CD14-positive monocyte (primary cell): ENCODE measurements around the gene MRPL49. TPM values are rescaled to one million over a fixed set of nuclear protein-coding genes. Genes with fewer than 3 reads are reported as not detected.

Experiments
- DNase-seq, 3 donors: peaks; one replicate each; pipeline ENCODE4 v3.0.0-alpha.2; 2011 to 2022
- H2AFZ ChIP-seq: 2 replicates; pipeline ENCODE4 v1.6.0; 2012; ENCODE audit warnings: mild to moderate bottlenecking, low read depth, low read length, inconsistent platforms; ENCODE audit not compliant: insufficient read depth, poor library complexity, severe bottlenecking
- H3K27ac ChIP-seq, 2 donors: 1 replicate in 1 of 2; 2 replicates in 1 of 2; pipeline ENCODE4 v1.5.1; 2012 to 2013; ENCODE audit warnings: low read length in 2 of 2, control low read depth in 1 of 2, inconsistent platforms in 1 of 2, low read depth in 1 of 2, mild to moderate bottlenecking in 1 of 2
- H3K27me3 ChIP-seq, 2 donors: one replicate each; pipeline versions ENCODE4 v1.6.0 to v1.6.1; 2011 to 2013; ENCODE audit warnings: low read length in 2 of 2; ENCODE audit not compliant: control insufficient read depth in 2 of 2, insufficient read depth in 2 of 2
- H3K36me3 ChIP-seq, 2 donors: replicated peaks in 1 of 2; 1 replicate in 1 of 2; 2 replicates in 1 of 2; pipeline versions ENCODE4 v1.5.1 to v1.6.1; 2012 to 2013; ENCODE audit warnings: low read length in 2 of 2, control low read depth in 1 of 2, inconsistent platforms in 1 of 2, mild to moderate bottlenecking in 1 of 2; ENCODE audit not compliant: insufficient read depth in 2 of 2, control insufficient read depth in 1 of 2
- H3K4me1 ChIP-seq, 2 donors: 1 replicate in 1 of 2; 2 replicates in 1 of 2; pipeline versions ENCODE4 v1.5.1 to v1.6.1; 2012 to 2013; ENCODE audit warnings: low read length in 2 of 2, control low read depth in 1 of 2, inconsistent platforms in 1 of 2, mild to moderate bottlenecking in 1 of 2, moderate library complexity in 1 of 2; ENCODE audit not compliant: insufficient read depth in 2 of 2, control insufficient read depth in 1 of 2
- H3K4me2 ChIP-seq: replicated peaks from 2 replicates; pipeline ENCODE3; 2012; ENCODE audit warnings: low read length, moderate library complexity, mild to moderate bottlenecking; ENCODE audit not compliant: poor library complexity, severe bottlenecking; ENCODE audit errors: extremely low read depth
- H3K4me3 ChIP-seq, 3 experiments: fragments of 200-600 bp in 1 of 3; sonication (generic) in 1 of 3; replicated peaks in 1 of 3; 1 replicate in 2 of 3; 2 replicates in 1 of 3; pipeline ENCODE4 v1.5.1; 2011 to 2013; ENCODE audit warnings: low read length in 3 of 3, mild to moderate bottlenecking in 3 of 3, control low read depth in 2 of 3, low read depth in 2 of 3, inconsistent platforms in 1 of 3, moderate library complexity in 1 of 3
- H3K79me2 ChIP-seq: 2 replicates; pipeline ENCODE4 v1.6.0; 2012; ENCODE audit warnings: mild to moderate bottlenecking, control low read depth, inconsistent platforms, low read length, moderate library complexity; ENCODE audit not compliant: insufficient read depth
- H3K9ac ChIP-seq: 2 replicates; pipeline ENCODE4 v1.6.0; 2017; ENCODE audit warnings: low read length, mild to moderate bottlenecking; ENCODE audit not compliant: insufficient read depth, poor library complexity, severe bottlenecking
- H3K9me3 ChIP-seq, 2 donors: replicated peaks in 1 of 2; 1 replicate in 1 of 2; 2 replicates in 1 of 2; pipeline versions ENCODE4 v1.5.1 to v1.6.1; 2012 to 2013; ENCODE audit warnings: low read length in 2 of 2, control low read depth in 1 of 2; ENCODE audit not compliant: control insufficient read depth in 1 of 2, insufficient read depth in 1 of 2
- H4K20me1 ChIP-seq: 2 replicates; pipeline ENCODE4 v1.6.0; 2012; ENCODE audit warnings: mild to moderate bottlenecking, low read length, control low read depth, moderate library complexity; ENCODE audit not compliant: insufficient read depth
- H3K27ac Mint-ChIP-seq, 7 donors: one replicate each; pipeline ENCODE4 v1.8.0; 2020; ENCODE audit warnings: mild to moderate bottlenecking in 7 of 7, mixed read lengths in 7 of 7, moderate library complexity in 6 of 7, inconsistent platforms in 2 of 7
- H3K27me3 Mint-ChIP-seq, 3 donors: one replicate each; pipeline ENCODE4 v1.8.0; 2021 to 2022; ENCODE audit warnings: low read depth in 3 of 3, mild to moderate bottlenecking in 3 of 3, mixed read lengths in 3 of 3, moderate library complexity in 3 of 3, inconsistent platforms in 1 of 3
- H3K36me3 Mint-ChIP-seq, 2 donors: one replicate each; pipeline ENCODE4 v1.8.0; 2020; ENCODE audit warnings: mixed read lengths in 2 of 2, inconsistent platforms in 1 of 2, mild to moderate bottlenecking in 1 of 2
- H3K4me1 Mint-ChIP-seq: one replicate; pipeline ENCODE4 v1.8.0; 2020; ENCODE audit warnings: mild to moderate bottlenecking, mixed read lengths
- H3K4me3 Mint-ChIP-seq, 2 donors: one replicate each; pipeline ENCODE4 v1.8.0; 2020; ENCODE audit warnings: mild to moderate bottlenecking in 2 of 2, mixed read lengths in 2 of 2, moderate library complexity in 1 of 2
- H3K9me3 Mint-ChIP-seq, 7 donors: one replicate each; pipeline ENCODE4 v1.8.0; 2020 to 2022; ENCODE audit warnings: mixed read lengths in 7 of 7, mild to moderate bottlenecking in 6 of 7, moderate library complexity in 6 of 7, inconsistent platforms in 2 of 7
- WGBS: methylation state at CpG from one replicate; pipeline ENCODE4 v1.1.5; 2013; ENCODE audit warnings: missing lambda C conversion rate; ENCODE audit not compliant: insufficient coverage; 5-methylcytosine and 5-hydroxymethylcytosine counted together
- intact Hi-C, 2 donors: fragments of 100-400 bp; cut with micrococcal nuclease; formaldehyde crosslinking; loops; one replicate each; pipeline versions ENCODE4 v1.15.0 to v1.15.1; 2023
- polyA plus RNA-seq, 3 donors: library from polyadenylated mRNA; depleted of rRNA in 1 of 3; unstranded in 2 of 3; stranded (reverse) in 1 of 3; fragments of 300-500 nt in 2 of 3; fragments of >200 nt in 1 of 3; fragmentation: Illumina TruSeq in 2 of 3; gene quantifications; 1 replicate in 2 of 3; 2 replicates in 1 of 3; pipeline ENCODE4 v1.2.3, GENCODE V29; 2012 to 2021
- TF ChIP-seq, protein P1 (sequence below): fragments of 200-600 bp; IDR thresholded peaks from one replicate; pipeline ENCODE4 v1.8.0; 2022; ENCODE audit warnings: antibody characterized with exemption, mild to moderate bottlenecking

The MRPL49 gene
- polyA plus RNA-seq, 3 donors: 19.8 to 33.9 (median 32.7) TPM

GRCh38 chr11:65124480-65125196 is 2.5 kb downstream of the MRPL49 start:
- H3K27me3 ChIP-seq: no peaks in the 10 kb centered on the region
- Mint-ChIP-seq H3K4me1 (peaks cover 11% of the 10 kb centered on the region), H3K4me3 (no peak overlapping the region), H3K27ac (peak overlapping the region in 1 of 7 donors; percentile 33), H3K36me3 (peaks cover 63 to 75% of the 10 kb centered on the region in 2 donors), H3K27me3 (no peaks in the 10 kb centered on the region), H3K9me3 (no peaks in the 10 kb centered on the region)
- no peak overlapping the region for H3K27ac ChIP-seq
- peaks cover 18 to 25% of the 10 kb centered on the region in 2 donors for H3K4me1 ChIP-seq
- H3K9ac ChIP-seq: no peak overlapping the region
- TF ChIP-seq, protein P1, sequence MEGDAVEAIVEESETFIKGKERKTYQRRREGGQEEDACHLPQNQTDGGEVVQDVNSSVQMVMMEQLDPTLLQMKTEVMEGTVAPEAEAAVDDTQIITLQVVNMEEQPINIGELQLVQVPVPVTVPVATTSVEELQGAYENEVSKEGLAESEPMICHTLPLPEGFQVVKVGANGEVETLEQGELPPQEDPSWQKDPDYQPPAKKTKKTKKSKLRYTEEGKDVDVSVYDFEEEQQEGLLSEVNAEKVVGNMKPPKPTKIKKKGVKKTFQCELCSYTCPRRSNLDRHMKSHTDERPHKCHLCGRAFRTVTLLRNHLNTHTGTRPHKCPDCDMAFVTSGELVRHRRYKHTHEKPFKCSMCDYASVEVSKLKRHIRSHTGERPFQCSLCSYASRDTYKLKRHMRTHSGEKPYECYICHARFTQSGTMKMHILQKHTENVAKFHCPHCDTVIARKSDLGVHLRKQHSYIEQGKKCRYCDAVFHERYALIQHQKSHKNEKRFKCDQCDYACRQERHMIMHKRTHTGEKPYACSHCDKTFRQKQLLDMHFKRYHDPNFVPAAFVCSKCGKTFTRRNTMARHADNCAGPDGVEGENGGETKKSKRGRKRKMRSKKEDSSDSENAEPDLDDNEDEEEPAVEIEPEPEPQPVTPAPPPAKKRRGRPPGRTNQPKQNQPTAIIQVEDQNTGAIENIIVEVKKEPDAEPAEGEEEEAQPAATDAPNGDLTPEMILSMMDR: no peak
- peaks cover 64 to 70% of the 10 kb centered on the region in 2 donors for H3K36me3 ChIP-seq
- intact Hi-C loops: loop anchor here in 1 of 2 donors (5.0 kb wide), 1 partner anchor 207 kb away; the partner anchor contains the start of gene ATG2A
- no peak overlapping the region for H3K4me3 ChIP-seq
- no peaks in the 10 kb centered on the region for H3K9me3 ChIP-seq
- no peak overlapping the region for H3K4me2 ChIP-seq
- H4K20me1 ChIP-seq: peaks cover 25% of the 10 kb centered on the region
- WGBS: 100% methylated on average over 1 of the region's 5 CpGs
- no peak overlapping the region for H2AFZ ChIP-seq
- H3K79me2 ChIP-seq: peaks cover 54% of the 10 kb centered on the region
- no peak for DNase-seq

DNA sequence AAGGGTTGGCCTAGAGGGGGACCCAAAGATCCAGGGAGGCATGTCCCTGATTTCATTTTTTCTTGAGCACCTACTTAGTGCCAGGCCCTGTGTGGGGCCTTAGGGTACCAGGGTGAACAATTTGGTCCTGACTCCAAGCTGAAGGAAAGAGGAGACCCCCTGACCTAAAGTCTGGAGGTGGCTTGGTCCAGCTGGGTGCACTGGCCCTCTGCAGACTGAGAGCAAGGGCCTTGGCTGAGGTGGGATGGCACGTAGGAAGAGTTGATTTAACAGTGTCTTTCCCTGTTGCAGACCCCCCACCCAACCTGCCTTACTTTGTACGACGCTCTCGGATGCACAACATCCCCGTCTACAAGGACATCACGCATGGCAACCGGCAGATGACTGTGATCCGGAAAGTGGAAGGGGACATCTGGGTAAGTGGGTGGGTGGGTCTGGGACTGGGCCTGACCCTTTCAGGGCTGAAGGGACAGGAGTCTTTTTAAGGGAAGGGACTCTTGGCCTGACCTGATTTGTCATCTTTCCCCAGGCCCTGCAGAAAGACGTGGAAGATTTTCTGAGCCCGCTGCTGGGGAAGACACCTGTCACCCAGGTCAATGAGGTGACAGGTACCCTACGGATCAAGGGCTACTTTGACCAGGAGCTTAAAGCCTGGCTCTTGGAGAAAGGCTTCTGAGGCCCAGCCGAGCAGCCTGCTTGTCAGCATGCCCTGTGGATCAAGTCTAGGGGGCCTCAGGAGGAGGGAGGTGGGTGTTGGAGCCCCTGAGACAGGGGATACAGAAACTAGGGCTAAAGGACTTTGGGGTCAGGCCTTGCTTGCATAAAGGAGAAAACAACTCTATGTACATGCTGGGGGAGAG is 3.3 kb downstream of the MRPL49 start:
- 100% methylated on average over 6 of the region's 12 CpGs for WGBS
- intact Hi-C loops: no loop called here
- no peaks in the 10 kb centered on the region for H3K9me3 ChIP-seq
- no peak overlapping the region for H3K9ac ChIP-seq
- peaks cover 64 to 70% of the 10 kb centered on the region in 2 donors for H3K36me3 ChIP-seq
- Mint-ChIP-seq H3K4me1 (peaks cover 7% of the 10 kb centered on the region), H3K4me3 (no peak overlapping the region), H3K36me3 (peaks cover 62 to 75% of the 10 kb centered on the region in 2 donors), H3K27me3 (no peaks in the 10 kb centered on the region), H3K9me3 (no peaks in the 10 kb centered on the region), H3K27ac (peak overlapping the region in 2 of 7 donors; percentile 42 to 68)
- no peak for DNase-seq
- H3K4me1 ChIP-seq: peaks cover 18 to 23% of the 10 kb centered on the region in 2 donors
- no peak overlapping the region for H3K4me2 ChIP-seq
- H3K27ac ChIP-seq: no peak overlapping the region
- TF ChIP-seq, protein P1: no peak
- no peaks in the 10 kb centered on the region for H3K27me3 ChIP-seq
- H3K4me3 ChIP-seq: no peak overlapping the region
- H3K79me2 ChIP-seq: peaks cover 46% of the 10 kb centered on the region
- no peak overlapping the region for H2AFZ ChIP-seq
- peaks cover 30% of the 10 kb centered on the region for H4K20me1 ChIP-seq
